K562 treated with DMSO at 1 percent for 24 hours (cell line): ENCODE data around the gene RAD9B. TPM values are rescaled to one million over a fixed set of nuclear protein-coding genes. Genes with fewer than 3 reads are reported as not detected.

Source experiments
- total RNA-seq: library from RNA; unstranded; fragments of 300-600 nt; gene quantifications from 2 replicates; pipeline ENCODE4 v1.2.3, GENCODE V29; 2022; ENCODE audit warnings: low read depth; ENCODE audit not compliant: insufficient read depth

RAD9B gene
- total RNA-seq, result 0.32 and 0.43 TPM in 2 replicates

GRCh38 chr12:110501752-110502738 lies at the start of gene RAD9B, which contains the start of gene VPS29:
Gene RAD9B (plus strand): TSS chr12:110502331. CDS start chr12:110502338, 7 bp downstream.
Gene VPS29 (minus strand): TSS chr12:110502111. CDS start chr12:110502051, 60 bp downstream.

DNA sequence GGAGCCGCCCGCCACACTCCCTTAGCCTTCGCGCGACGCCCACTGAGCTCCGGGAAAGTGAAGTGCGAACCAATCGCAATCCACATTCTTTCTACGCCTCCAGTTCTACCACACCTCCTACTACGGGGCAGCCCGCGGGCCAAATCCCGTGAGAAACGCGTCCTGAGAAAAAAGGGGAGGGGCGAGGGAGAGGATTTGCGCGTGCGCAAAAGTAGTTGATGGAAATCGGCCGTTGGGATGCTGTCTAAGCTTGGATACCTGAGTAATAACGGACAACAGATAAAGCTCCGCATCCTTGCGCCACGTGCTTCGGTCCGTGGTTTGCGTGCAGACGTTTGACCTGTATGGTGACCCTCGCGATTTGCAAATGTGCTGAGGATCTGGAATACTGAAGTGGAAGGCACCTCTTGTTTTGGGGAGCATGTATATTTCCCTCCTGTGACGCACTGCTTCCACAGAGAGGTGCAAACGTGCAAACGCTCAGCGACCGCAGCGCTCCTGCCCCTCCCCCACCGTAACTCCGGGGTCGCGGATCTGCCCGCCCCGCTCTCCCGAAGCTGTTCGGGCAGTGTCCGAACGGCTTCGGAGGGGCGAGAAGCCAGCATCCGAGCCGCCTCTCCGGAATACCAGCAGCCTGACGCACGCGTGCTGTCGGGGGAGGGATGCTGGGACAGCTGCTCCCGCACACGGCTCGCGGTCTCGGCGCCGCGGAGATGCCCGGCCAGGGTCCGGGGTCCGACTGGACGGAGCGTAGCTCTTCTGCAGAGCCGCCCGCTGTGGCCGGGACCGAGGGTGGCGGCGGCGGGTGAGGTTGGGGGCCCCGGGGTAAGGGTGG lies 33.7 kb upstream of the RAD9B start, which contains the start of the genes FAM216A and GPN3:
Gene FAM216A (plus strand): TSS at position 632 of the 835 bp plus-strand sequence. CDS start 31 bp downstream, at position 663.
Gene GPN3 (minus strand): TSS at position 44 of the 835 bp plus-strand sequence. CDS start 54 bp downstream, outside the sequence.

Other genes starting within 250 kb of the RAD9B start
- gene ATP2A2, start 221.1 kb upstream of the RAD9B start, total RNA-seq, result 134 and 145 TPM in 2 replicates
- gene ANAPC7, start 98.6 kb upstream of the RAD9B start, total RNA-seq, result 63.5 and 65.2 TPM in 2 replicates
- gene ARPC3, start 52.0 kb upstream of the RAD9B start, total RNA-seq, result 193 and 212 TPM in 2 replicates
- gene GPN3, start 34.1 kb upstream of the RAD9B start, total RNA-seq, result 32.1 and 34.6 TPM in 2 replicates
- 11.5 TPM in 2 replicates for gene FAM216A, start 33.5 kb upstream of the RAD9B start, total RNA-seq
- gene VPS29, start 220 bp upstream of the RAD9B start, total RNA-seq, result 136 and 150 TPM in 2 replicates
- gene PPTC7, start 81.0 kb downstream of the RAD9B start, total RNA-seq, result 11.1 and 13.6 TPM in 2 replicates
- 8.9 and 13.7 TPM in 2 replicates for gene TCTN1, start 111.8 kb downstream of the RAD9B start, total RNA-seq
- 6.0 and 10.9 TPM in 2 replicates for gene HVCN1, start 186.8 kb downstream of the RAD9B start, total RNA-seq
- gene PPP1CC, start 240.6 kb downstream of the RAD9B start, total RNA-seq, result 110 and 144 TPM in 2 replicates